ENCODE measurements around the gene PDE4D.

- no peak for TF ChIP-seq POLR2A (IDR thresholded peaks at IDR 0.05)
- no peak for TF ChIP-seq CTCF (IDR thresholded peaks at IDR 0.05)
These were observed 713.0 kb downstream of the PDE4D start for GRCh38 chr5:59180515-59180914.

Measured in esophagus squamous epithelium (tissue), 4 donors.